Neural progenitor cell (in vitro differentiated cells): ENCODE data around the gene CACNA1C.

Experiments
- EZH2 ChIP-seq: fragments of 200-600 bp; sonication (generic); IDR thresholded peaks from 2 replicates; pipeline ENCODE4 v1.6.1; 2017; ENCODE audit warnings: antibody characterized with exemption, mild to moderate bottlenecking, moderate library complexity
- EZH2phosphoT487 ChIP-seq: fragments of 200-600 bp; sonication (generic); IDR thresholded peaks from 2 replicates; pipeline ENCODE4 v1.6.1; 2017; ENCODE audit warnings: antibody characterized with exemption
- TF ChIP-seq, protein P1 (sequence below): fragments of 200-600 bp; sonication (generic); IDR thresholded peaks from 2 replicates; pipeline ENCODE4 v1.5.1; 2017; ENCODE audit warnings: antibody characterized with exemption, mild to moderate bottlenecking

DNA sequence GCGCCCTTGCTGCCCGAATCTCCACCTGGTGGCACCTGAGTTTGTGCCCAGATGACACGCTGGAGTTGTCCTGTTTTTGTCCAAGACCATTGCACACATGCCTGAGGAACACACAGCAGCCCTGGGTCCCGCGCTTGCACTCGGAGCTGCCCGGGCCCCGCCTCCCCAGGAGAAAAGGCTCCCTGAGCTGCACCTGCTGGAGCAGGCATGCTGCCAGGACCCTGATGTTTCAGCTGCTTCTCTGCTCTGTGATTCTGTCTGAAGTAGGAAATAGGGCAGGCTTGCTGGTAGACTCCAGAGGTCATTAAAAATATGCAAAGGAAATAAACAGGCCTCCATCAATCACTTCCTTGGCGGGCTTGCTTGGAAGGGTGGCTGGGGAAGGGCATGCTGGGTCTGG lies 271.6 kb downstream of the CACNA1C start:
- TF ChIP-seq, protein P1, sequence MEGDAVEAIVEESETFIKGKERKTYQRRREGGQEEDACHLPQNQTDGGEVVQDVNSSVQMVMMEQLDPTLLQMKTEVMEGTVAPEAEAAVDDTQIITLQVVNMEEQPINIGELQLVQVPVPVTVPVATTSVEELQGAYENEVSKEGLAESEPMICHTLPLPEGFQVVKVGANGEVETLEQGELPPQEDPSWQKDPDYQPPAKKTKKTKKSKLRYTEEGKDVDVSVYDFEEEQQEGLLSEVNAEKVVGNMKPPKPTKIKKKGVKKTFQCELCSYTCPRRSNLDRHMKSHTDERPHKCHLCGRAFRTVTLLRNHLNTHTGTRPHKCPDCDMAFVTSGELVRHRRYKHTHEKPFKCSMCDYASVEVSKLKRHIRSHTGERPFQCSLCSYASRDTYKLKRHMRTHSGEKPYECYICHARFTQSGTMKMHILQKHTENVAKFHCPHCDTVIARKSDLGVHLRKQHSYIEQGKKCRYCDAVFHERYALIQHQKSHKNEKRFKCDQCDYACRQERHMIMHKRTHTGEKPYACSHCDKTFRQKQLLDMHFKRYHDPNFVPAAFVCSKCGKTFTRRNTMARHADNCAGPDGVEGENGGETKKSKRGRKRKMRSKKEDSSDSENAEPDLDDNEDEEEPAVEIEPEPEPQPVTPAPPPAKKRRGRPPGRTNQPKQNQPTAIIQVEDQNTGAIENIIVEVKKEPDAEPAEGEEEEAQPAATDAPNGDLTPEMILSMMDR: no peak
- TF ChIP-seq EZH2: no peak
- no peak for TF ChIP-seq EZH2phosphoT487
